ENCODE data around the gene SUGCT. TPM values are rescaled to one million over a fixed set of nuclear protein-coding genes. Genes with fewer than 3 reads are reported as not detected.
A peak's percentile ranks its signal among the peaks of the same experiment; 100 is the strongest.
"Not testable (repeated sequence)": the region's sequence is repeated elsewhere in the genome, so short reads cannot be mapped to it uniquely, and the experiment has no call there.

Gene SUGCT
- total RNA-seq, 1 experiment from 2014 or later = 6.6 TPM

GRCh38 chr7:40560672-40561071, 425.9 kb downstream of the SUGCT start:
- no peak for DNase-seq (ENCODE audit: low read depth)

GRCh38 chr7:40566879-40567278, 432.1 kb downstream of the SUGCT start:
- no peak for DNase-seq (ENCODE audit: low read depth)

GRCh38 chr7:40569326-40569725, 434.5 kb downstream of the SUGCT start:
- no peak for DNase-seq (ENCODE audit: low read depth)

GRCh38 chr7:40570223-40570622, 435.4 kb downstream of the SUGCT start:
- DNase-seq (ENCODE audit: low read depth) = no peak

- peak; percentile 53 for DNase-seq (ENCODE audit: low read depth)
Observed at GRCh38 chr7:40571796-40572195, 437.0 kb downstream of the SUGCT start.

GRCh38 chr7:40572810-40573465, 438.1 kb downstream of the SUGCT start:
- DNase-seq (ENCODE audit: low read depth) = peak; percentile 50

- no peak for DNase-seq (ENCODE audit: low read depth)
Observed at GRCh38 chr7:40579401-40579800, 444.6 kb downstream of the SUGCT start.

- no peak for DNase-seq (ENCODE audit: low read depth)
Observed at GRCh38 chr7:40580776-40581175, 446.0 kb downstream of the SUGCT start.

GRCh38 chr7:40582539-40582938, 447.7 kb downstream of the SUGCT start:
- no peak for DNase-seq (ENCODE audit: low read depth)

GRCh38 chr7:40583667-40584444, 449.1 kb downstream of the SUGCT start:
- peak; percentile 8 for DNase-seq (ENCODE audit: low read depth)

GRCh38 chr7:40584667-40585433, 450.0 kb downstream of the SUGCT start:
- DNase-seq (ENCODE audit: low read depth) = peak; percentile 70

GRCh38 chr7:40586197-40586596, 451.4 kb downstream of the SUGCT start:
- peak; percentile 65 for DNase-seq (ENCODE audit: low read depth)

- DNase-seq (ENCODE audit: low read depth) = no peak
Observed at GRCh38 chr7:40587419-40587818, 452.6 kb downstream of the SUGCT start.

- no peak for DNase-seq (ENCODE audit: low read depth)
Observed at GRCh38 chr7:40595129-40595528, 460.3 kb downstream of the SUGCT start.

- no peak for DNase-seq (ENCODE audit: low read depth)
Observed at GRCh38 chr7:40595832-40596231, 461.0 kb downstream of the SUGCT start.

- DNase-seq (ENCODE audit: low read depth) = no peak
Observed at GRCh38 chr7:40597517-40597916, 462.7 kb downstream of the SUGCT start.

- DNase-seq (ENCODE audit: low read depth) = no peak
Observed at GRCh38 chr7:40598915-40599314, 464.1 kb downstream of the SUGCT start.

- no peak for DNase-seq (ENCODE audit: low read depth)
Observed at GRCh38 chr7:40599836-40600235, 465.0 kb downstream of the SUGCT start.

- not testable (repeated sequence) for DNase-seq (ENCODE audit: low read depth)
Observed at GRCh38 chr7:40602351-40602750, 467.5 kb downstream of the SUGCT start.

- peak; percentile 9 for DNase-seq (ENCODE audit: low read depth)
Observed at GRCh38 chr7:40604601-40605438, 470.0 kb downstream of the SUGCT start.
